GM03348 (cell line): ENCODE measurements around the gene NGEF.

Source experiments
- DNase-seq: peaks from one replicate; pipeline ENCODE4 v3.0.0; 2012; ENCODE audit warnings: low spot score

Gene NGEF

DNA sequence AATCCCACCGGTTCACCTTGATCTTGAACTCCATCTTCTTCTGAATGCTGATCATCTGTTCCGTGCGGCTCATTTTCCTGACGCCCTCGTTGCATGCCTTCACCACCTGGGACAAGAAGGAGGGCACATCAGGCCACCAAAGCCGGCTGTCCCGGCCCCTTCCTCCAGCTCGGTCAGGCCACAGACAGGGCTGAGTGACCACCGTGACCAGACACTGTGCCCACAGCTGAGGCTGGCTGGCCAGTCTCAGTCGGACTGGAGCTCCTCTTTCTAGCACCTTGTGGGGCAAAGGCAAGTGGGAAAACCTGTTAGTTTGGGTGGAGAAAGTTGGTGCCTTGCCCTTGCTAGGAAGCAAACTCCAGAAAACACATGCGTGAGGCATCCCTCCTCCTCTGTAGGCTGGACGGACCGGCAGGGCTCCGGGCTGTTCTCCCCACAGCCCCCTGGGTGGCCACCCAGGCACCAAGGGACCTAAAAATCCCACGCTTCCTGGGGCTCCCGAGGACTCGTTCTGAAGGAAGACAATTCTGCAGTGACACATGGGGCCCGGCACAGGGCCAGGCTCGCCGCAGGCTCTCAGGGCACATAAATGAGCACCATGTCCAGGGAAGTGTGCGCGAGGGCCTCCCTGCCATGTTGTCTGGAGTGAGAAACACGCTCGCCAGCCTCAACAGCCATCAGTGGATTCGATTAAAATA, 127.6 kb downstream of the NGEF start:
- no peak for DNase-seq

DNA sequence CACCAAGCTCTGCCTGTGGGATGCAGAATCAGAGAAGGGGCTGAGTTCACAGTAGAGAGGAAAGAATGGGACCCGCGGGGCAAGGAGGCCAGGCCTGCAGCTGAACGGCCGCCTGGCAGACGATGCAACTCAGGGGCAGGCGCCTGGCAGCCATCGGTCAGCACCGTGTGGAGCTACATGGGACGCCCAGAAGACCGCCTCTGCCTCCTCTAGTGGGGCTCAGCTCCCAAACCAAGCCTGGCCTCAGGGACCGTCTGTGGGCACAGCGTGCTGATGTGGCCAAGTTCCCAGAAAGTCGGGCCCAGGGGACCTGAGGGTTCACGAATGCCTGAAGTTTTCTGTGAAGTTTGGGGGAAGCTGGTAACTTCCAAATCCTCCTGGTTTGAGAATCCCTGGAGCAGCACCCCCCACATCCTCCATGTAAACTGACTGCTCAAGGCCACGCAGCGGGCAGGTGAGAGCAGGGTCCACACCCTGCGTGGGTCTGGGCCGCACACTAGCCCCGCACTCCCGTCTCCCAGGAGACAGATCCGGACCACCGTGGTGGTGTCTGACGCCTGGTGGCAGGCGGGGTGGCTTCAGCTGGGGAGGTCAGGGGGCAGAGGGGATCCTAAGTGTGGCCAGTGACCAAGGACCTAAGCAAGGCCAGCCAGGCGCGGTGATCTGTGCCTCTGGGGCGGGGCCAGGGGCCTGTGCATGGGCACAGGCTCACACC, 128.3 kb downstream of the NGEF start:
- no peak for DNase-seq

DNA sequence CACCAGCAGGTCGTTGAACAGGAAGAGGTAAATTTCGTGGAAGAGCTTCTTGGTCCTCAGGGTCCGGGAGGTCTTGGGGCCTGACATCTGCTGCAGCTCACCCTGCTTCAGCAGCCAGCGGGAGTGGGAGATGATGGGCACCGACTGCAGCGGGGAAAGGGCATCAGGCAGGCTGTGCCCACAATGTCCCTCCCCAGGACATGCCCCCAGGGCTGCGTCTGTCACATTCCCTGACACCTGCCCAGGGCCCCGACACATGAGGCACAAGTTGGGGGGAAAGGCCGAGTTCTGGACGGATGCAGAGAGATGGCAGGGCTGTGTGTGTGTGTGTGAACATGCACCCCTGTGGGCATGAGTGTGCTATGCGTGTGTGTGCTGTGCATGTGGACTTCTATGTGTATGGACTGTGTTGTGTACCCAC, 129.0 kb downstream of the NGEF start:
- no peak for DNase-seq

DNA sequence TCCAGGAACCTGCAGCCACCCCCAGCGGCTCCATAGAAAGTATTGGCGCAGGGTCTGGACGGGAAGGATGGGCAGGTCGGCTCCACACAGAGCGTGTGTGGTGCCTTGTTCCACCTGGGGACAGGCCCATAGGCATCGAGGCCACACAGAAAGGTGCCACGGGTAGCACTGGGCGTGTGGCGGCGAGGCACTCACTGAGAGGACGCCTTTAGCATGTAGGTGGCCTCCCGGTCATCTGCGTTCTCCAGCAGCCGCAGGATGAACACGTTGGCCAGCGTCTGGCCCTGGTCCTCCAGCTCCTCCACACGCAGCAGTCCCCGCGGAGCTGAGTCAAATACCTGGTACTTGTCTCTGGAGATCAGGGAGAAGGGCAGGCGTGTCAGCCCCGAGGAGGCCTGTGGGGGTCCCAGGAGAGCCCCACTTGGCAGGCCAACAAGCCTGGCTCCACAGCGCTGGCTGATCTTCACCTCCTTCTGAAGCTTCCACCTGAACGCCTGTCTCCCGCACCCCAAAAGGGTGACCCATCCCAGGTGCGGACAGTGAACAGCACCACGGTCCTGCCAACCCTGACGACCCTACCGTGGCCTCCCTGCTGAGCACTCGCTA, 129.8 kb downstream of the NGEF start:
- no peak for DNase-seq

DNA sequence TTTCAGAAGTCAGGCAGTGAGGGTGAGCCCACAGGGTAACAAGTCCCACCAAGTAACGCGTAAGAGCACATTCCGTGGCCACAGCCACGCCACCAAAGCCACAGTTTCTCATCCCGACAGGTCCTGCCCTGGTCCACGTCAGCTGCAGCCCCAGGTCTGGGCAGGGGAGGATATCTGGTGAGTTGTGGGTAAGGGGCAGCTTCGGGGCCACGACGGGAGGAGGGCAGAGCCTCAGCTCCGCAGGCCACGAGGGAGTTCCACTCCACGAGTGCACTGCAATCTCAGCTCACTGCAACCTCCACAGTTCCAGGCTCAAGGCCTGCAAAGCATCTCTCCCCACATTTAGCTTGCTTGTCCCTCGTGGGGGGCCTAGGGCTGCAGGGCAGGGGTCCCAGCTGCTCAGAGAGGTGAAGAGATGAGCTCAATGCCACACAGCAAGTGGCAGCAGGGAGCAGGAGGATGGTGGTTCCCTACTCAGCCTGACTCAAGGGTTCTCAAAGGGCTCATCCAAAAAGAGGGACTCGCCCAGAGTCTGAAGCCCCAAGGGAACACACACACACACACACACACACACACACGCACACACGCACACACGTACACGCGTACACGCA, 130.4 kb downstream of the NGEF start:
- DNase-seq: no peak

DNA sequence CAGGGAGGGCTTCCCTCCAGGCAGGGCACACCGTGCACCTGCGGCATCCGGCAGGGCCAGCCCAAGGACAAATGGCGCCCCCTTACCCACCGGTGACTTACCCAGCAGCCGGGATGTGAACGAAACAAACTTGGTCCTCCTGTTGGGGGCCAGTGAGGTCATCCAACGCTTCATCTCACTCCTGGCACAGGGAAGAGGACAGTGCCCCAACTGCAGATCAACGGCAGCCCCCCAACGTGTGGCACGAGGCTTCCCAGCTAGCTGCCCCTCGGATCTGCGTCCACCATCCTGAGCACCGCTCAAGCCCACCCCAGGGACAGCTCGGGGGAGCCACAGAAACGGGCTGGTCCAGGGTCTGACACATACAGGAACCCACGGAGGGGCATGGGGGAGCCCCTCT, 131.0 kb downstream of the NGEF start:
- no peak for DNase-seq

DNA sequence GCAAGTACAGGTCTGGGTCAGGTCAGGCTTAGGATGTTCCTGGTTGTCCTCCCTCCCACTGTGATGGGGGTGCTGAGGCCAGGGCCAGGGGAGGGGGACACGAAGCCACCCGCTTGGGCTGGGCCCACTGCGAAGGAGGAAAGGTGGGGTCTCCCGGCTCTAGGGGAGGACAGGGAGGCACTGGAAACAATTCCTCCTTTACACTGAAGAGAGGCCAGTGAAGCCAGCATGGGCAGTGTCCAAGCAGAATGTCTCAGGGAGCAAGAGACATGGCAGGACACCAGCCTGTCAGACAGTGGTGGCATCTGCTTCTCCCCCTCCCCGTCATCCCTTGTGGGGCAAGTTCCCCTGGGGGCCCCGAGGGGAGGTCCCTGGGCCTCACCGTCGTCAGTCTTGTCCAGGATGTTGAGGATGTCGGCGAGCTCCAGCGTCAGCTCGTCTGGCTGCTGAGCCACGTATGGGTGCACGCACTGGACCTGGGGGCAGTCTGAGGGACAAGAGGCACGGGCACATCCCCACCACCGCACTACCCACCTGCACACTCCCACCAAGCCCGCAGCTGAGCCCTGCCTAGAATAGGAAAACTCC, 132.2 kb downstream of the NGEF start:
- DNase-seq: no peak

DNA sequence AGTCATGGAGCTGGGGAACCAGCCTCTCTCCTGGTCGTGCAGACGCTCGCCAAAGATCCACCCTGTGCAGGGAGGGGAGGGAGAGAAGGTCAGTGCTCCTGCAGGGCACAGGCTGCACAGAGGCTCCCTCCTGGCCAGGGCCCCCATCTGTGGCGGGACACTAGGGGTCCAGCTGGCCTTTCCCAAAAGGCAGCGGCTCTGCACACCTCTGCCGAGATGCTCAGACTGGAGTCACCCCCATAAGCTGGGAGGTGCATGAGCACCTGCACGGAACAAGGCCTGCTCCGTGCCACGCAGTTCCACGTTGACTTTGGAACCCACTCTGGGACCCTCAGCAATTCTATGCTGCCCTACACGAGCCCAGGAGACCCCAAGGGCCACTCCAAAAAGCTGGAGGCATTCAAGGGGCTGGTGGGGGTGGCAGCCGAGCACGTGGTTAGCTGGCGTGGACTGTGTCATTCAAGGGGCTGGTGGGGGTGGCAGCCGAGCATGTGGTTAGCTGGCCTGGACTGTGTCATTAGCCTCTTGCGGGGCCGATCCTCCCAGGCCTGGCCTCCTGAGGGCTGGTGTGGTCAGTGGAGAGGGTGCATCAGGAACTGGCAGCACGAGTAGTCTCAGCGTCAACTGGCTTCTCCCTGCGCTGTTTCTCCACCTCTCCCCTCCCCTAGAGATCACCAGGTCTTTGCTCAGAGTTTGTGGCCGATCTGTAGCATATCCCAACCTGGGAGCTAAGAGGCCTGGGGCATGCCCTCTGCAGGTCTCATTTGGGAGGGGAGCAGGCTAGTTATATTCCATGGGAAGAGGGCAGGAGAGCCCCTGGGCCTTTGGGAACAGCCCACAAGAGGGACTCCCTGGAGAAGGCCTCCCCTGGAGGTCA, 133.2 kb downstream of the NGEF start:
- no peak for DNase-seq

DNA sequence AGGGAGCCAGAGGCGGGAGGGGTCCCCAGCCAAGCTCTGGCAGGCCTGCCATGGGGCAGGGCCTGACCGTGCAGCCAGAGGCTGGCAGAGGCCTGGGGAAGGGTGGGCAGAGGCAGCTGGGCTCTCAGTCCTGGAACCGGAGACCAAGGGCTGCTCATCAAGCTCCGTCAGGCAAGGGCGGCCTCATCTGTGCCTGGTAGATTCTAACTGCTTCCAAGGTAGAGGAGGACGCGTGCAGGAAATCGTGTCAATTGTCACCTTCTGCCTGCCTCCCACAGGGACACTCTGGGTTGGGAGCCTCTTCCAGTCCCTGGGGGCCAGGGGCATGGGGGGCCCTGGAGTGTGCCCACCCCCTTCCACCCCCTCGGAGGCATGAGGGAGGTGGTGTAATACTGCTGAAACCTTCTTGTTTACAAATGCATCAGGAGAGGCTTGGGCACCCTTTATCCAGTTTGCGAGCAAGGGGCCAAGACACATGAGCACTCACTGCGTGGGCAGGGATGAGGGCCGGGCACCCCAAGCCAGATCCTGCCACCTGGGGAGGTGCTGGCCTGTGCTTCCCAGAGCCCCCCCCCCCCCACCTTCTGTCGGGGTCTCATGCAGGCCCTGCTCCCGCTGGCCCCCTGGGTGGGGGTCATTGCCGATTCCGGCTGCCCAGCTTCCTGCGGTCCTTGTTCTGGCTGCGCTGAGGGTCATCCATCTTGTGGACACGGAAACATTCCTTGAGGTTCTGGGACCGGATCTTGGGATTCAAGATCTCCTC, 134.0 kb downstream of the NGEF start:
- peak; percentile 5 for DNase-seq

DNA sequence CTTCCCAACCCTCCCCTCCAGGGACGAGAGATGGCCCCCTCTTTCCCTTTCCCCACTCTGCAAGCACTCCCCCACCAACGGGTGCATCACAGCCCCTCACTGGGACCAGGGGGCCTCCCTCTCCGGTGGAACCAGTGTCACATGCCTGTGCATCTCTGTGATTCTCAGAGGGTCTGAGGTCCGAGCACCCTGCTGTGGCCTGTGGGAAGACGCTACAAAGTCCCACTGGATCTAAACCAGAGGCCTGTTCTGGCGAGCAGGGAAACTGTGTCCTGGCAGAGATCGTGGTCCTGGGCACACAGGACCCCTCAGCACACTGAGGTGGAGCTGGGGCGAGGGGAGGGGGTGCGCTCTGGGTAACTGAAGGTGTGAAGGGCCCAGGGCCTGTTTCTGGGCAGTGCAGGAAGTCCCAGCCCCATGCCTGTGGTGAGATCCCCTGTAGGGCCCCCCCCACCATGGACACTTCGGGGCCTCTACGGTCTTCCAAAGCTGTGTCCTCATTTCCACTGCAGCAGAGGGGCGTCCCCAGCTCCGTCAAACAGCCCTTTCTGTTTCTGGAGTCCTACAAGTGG, 135.0 kb downstream of the NGEF start:
- no peak for DNase-seq

DNA sequence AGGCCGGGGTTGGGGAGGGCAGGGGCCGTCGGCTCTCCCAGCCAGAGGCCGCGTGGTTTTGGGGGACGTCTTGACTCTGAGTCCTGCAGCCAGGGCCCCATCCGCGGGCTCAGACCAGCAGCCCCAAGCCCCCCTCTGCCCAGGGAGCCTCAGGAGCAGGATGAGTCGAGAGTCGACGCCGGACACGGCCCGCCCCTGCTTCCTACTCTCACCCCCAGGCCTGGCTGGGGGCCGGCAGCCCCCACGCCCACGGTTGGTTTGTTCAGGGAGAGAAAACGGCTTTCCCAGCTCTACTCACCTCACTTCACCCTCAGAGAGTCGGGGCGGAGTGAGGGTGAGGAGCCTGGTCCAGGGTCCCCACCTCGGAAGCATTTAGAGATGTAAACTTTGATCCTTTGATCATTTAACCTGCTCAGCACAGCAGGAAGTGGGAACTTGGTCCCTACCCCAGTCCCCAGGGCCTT, 136.0 kb downstream of the NGEF start:
- no peak for DNase-seq

DNA sequence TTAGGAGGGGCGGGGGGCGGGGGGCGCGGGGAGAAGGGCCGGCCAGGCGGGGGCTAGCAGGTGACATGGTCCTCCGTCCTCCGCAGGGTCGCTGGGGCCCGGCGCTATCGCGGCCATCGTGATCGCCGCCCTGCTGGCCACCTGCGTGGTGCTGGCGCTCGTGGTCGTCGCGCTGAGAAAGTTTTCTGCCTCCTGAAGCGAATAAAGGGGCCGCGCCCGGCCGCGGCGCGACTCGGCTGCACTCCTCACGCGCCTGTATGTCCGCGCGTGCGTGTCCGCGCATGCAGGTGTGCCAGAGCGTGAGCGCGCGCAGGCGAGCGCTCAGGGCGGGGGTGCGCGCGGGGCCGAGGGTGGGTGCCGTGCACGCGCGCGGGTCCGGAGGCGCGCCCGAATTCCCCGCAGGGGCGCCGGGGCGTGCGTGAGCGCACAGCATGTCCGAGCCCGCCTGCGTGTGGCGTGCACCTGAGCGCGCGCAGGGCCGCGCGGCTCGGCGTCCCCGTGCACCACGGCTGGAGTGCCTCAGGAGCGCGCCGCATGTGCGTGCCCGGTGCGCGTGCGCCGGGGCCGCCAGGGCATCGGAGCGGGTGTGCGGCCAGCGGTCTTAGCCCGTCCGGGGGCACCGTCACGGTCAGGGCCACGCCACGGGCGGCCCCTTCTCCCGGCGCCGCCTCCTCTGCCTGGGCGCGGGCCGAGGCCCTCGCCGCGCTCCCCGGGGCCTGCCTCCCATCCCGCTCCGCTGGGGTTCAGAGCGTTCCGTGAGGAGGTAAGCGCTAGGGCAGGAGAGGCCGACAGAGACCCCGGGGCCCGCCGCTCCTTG, 136.7 kb downstream of the NGEF start:
- DNase-seq: peak; percentile 44

DNA sequence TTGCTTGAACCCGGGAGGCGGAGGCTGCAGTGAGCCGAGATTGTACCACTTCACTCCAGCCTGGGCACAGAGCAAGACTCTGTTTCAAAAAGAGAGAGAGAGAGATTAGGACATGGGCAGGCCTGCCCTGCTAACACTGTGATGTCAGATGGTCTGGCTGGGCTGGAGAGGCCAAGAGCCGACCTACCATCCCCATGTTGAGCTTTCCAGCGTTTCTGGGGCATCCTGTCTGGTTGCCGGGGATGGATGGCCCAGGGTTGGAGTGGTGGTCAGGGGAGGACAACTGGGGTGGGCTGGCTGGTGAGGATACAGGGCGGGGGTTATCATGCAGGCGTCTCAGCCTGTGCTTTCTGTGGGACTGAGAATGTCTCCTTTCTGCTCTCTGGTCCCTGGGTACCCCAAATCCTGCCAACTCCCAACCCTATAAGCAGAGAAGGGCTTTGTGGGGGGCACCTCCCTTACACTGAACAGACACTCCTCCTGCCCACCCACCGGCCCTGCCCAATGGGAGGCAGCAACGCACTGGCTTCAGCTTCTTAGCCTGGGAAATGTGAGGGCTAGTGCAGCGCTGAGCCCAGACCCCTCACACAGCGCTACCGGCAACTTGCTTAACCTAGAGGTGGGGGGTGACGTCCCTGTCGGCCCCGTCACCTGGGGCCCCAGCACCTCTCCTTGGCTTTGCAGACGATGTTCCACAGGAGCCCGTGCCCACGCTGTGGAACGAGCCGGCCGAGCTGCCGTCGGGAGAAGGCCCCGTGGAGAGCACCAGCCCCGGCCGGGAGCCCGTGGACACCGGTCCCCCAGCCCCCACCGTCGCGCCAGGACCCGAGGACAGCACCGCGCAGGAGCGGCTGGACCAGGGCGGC, 137.6 kb downstream of the NGEF start:
- no peak for DNase-seq

DNA sequence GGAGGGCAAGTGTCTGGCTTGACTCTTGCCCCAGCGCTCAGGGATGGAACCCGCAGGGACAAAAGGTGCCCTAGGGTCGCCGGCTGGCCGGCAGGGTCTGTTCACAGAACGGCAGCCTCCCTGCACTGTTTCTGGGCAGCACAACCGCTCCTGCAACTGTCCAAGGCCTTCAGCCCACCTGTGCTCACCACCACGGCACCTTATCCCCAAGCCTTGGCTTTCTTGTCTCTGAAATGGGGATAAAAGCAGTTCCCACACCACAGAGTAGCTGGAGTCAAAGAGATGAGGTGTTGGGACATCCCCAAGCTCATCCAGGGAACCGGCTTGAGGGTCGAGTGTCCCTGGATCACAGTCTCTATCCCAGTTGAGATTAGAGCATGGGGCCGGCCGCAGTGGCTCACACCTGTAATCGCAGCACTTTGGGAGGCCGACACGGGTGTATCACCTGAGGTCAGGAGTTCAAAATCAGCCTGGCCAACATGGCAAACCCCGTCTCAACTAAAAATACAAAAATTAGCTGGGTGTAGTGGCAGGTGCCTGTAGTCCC, 138.3 kb downstream of the NGEF start:
- no peak for DNase-seq

DNA sequence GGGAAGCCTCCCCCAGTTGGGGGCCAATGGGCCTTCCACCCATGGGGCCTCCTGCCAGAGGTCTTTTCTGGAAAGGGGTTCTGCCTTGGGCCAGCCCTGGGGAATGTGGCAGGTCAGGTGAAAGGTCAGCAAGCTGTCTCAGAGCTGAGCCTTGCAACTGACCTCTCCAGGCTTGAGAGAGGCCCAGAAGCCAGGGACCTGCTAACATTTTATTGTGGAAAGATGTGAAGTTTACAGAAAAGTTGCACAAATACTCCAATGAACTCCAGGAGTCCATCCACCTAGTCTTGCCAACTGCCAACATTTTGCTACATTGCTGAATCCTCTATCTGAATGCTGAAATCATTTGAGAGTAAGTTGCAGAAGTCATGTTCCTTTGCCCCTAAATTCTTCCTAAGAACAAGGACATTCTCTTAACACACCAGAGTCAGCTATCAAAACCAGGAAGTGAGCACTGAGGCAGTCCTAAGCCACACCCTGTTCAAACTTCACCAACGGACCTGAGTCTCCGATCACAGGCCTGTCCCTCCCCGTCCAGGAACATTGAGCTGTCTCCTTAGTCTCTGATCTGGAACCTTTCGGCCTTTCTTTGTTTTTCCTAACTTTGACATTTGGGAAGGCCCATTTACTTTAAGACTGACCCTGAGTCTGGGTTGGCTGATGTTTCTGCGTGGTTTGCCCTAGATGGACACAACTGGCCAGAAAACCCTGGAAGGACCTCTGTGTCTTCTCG, 139.0 kb downstream of the NGEF start:
- no peak for DNase-seq

DNA sequence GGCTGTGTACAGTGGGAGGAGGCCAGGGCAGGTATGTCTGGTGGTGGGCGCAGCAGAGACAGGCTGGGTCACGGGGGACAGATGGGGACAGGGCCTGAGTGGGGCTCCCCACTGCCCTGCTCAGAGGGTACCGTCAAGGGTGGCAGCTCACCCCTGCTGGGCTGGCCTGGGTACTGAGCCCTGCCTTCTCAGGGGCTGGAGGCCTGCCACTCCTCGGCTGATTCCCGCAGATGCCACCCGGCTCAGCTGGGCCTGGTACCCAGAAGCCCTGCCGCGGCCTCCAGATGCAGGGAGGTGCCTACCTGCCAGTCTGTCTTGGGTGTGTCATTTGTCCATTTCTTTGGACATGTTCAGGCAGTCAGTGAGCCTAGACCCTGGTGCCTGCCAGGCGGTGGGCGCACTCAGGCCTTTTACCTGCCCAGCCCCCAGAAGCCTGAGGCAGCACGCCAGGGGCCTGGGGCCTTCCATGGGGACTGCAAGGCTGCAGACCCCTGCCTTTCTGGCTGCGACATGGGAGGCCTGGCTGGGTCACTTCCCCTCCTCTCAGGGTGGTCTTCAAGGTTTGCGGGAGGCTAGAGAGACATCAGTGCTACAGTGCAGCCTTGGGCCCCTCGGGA, 139.7 kb downstream of the NGEF start:
- DNase-seq: no peak

DNA sequence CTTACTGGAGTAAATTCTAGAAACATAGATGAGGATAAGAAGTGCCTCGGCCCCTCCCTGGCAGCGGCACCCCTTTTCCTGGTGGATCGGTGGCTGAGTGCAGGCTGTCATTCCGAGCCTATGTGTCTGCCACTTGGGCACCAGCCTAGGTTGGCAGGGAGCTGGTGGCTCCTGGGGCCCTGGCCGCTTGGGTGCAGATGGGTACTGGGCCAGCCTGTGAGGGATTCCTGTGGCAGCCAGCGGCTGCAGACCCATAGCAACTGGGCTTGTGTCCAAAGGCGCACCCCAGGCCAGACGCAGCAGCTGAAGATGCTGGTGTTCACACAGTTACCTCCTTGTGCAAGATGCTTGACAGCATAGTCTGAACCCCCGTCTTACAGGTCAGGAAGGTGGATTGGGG, 140.2 kb downstream of the NGEF start:
- no peak for DNase-seq
